HepG2 (cell line): ENCODE results near the gene PKD1L1. TPM values are rescaled to one million over a fixed set of nuclear protein-coding genes. Genes with fewer than 3 reads are reported as not detected.

Experiments
- ATAC-seq: fragments of 200-7000 bp; cut with Tn5 transposase; 3 replicates; pipeline ENCODE4 v1.9.1; 2020; ENCODE audit warnings: mild to moderate bottlenecking, moderate library complexity
- BruUV-seq: library from RNA; stranded (reverse); fragments of 400-500 nt; replicated peaks from 2 replicates; lab custom pipeline; 2021; lab: Mats Ljungman, UMichigan
- CTCF ChIA-PET: fragments of 300-600 bp; formaldehyde crosslinking; extraction: SDS; loops from one replicate; lab custom pipeline; 2021; ENCODE audit warnings: low total read pairs, inconsistent platforms, low intra/inter-chr PET ratio; lab: Yijun Ruan, JAX
- POLR2A ChIA-PET: fragments of 350-600 bp; sonication (Branson Sonifier 250); formaldehyde crosslinking; loops from one replicate; lab custom pipeline; 2020; ENCODE audit warnings: antibody characterized with exemption, inconsistent platforms; lab: Yijun Ruan, JAX
- DNase-seq: peaks from one replicate; pipeline ENCODE4 v3.0.0-alpha.2; 2015; ENCODE audit warnings: low spot score
- FAIRE-seq: peaks from 3 replicates; lab custom pipeline; 2011; peaks lifted over from hg19 to GRCh38; lab: Jason Lieb, UNC
- H2AFZ ChIP-seq: one replicate; pipeline ENCODE4 v1.6.1; 2011; ENCODE audit warnings: low read length, inconsistent platforms
- H3K27ac ChIP-seq: fragments of 300-600 bp; 3 replicates; pipeline ENCODE4 v1.8.0; 2011; ENCODE audit warnings: mixed run types, mild to moderate bottlenecking, mixed read lengths, low read length, inconsistent platforms; ENCODE audit not compliant: insufficient read depth; ENCODE audit errors: extremely low read length
- H3K27me3 ChIP-seq, 2 experiments: fragments of 200-600 bp in 1 of 2; 2 replicates in 1 of 2; 3 replicates in 1 of 2; pipeline versions ENCODE4 v1.6.0 to v1.8.0; 2011; ENCODE audit warnings: low read length in 2 of 2, mild to moderate bottlenecking in 2 of 2, moderate library complexity in 2 of 2, inconsistent platforms in 1 of 2; ENCODE audit not compliant: insufficient read depth in 2 of 2, control insufficient read depth in 1 of 2
- H3K36me3 ChIP-seq, 2 experiments: fragments of 200-600 bp in 1 of 2; replicated peaks in 1 of 2; 2 replicates in 1 of 2; 3 replicates in 1 of 2; pipeline versions ENCODE4 v1.5.1 to v1.8.0; 2011; ENCODE audit warnings: low read length in 2 of 2, inconsistent platforms in 1 of 2; ENCODE audit not compliant: insufficient read depth in 2 of 2, control insufficient read depth in 1 of 2
- H3K4me1 ChIP-seq: 2 replicates; pipeline ENCODE4 v1.5.1; 2012; ENCODE audit warnings: low read length, inconsistent platforms; ENCODE audit not compliant: insufficient read depth
- H3K4me2 ChIP-seq: 2 replicates; pipeline ENCODE4 v1.6.0; 2011; ENCODE audit warnings: low read depth, low read length, inconsistent platforms
- H3K4me3 ChIP-seq, 3 experiments: fragments of 200-600 bp in 1 of 3; sonication (generic), shearing (Covaris generic) in 1 of 3; replicated peaks in 1 of 3; 2 replicates each; pipeline ENCODE4 v1.5.1; 2011 to 2016; ENCODE audit warnings: low read length in 3 of 3, inconsistent platforms in 2 of 3, low read depth in 2 of 3, mild to moderate bottlenecking in 2 of 3, control low read depth in 1 of 3, mixed read lengths in 1 of 3; ENCODE audit not compliant: insufficient read depth in 1 of 3
- H3K79me2 ChIP-seq: one replicate; pipeline ENCODE4 v1.6.1; 2011; ENCODE audit warnings: low read length, inconsistent platforms; ENCODE audit not compliant: insufficient read depth
- H3K9ac ChIP-seq: 2 replicates; pipeline ENCODE4 v1.6.0; 2011; ENCODE audit warnings: mild to moderate bottlenecking, low read depth, low read length, inconsistent platforms; ENCODE audit not compliant: insufficient read depth
- H3K9me3 ChIP-seq: 2 replicates; pipeline ENCODE4 v1.5.1; 2012; ENCODE audit warnings: mild to moderate bottlenecking, low read length
- H4K20me1 ChIP-seq: 2 replicates; pipeline ENCODE4 v1.6.0; 2011; ENCODE audit warnings: inconsistent platforms, mild to moderate bottlenecking, low read length, moderate library complexity; ENCODE audit not compliant: insufficient read depth
- ARNT2 ChIP-seq: sonication (generic); formaldehyde crosslinking; IDR thresholded peaks from 2 replicates; pipeline ENCODE4 v1.8.0; 2022; ENCODE audit warnings: mild to moderate bottlenecking, low read depth, missing genetic modification reagents, moderate library complexity
- MED1 ChIP-seq: sonication (generic); formaldehyde crosslinking; IDR thresholded peaks from 2 replicates; pipeline ENCODE4 v1.4.0; 2020; ENCODE audit warnings: missing genetic modification reagents
- RBFOX2 ChIP-seq: fragments of 200-400 bp; formaldehyde crosslinking; IDR thresholded peaks from 2 replicates; pipeline ENCODE4 v1.6.1; 2017; ENCODE audit warnings: low read depth, mild to moderate bottlenecking, low read length
- REL ChIP-seq: sonication (generic); formaldehyde crosslinking; conservative IDR thresholded peaks from 2 replicates; pipeline ENCODE4 v1.8.0; 2022; ENCODE audit warnings: mild to moderate bottlenecking, missing genetic modification reagents, moderate library complexity
- SP5 ChIP-seq: IDR thresholded peaks from 2 replicates; pipeline ENCODE4 v1.6.1; 2016; ENCODE audit warnings: low read depth, borderline replicate concordance
- ZNF264 ChIP-seq: sonication (generic); formaldehyde crosslinking; IDR thresholded peaks from 2 replicates; pipeline ENCODE4 v1.4.0; 2020; ENCODE audit warnings: missing genetic modification reagents
- ZNF644 ChIP-seq: IDR thresholded peaks from 2 replicates; pipeline ENCODE4 v1.6.1; 2016; ENCODE audit warnings: low read depth
- WGBS: methylation state at CpG from one replicate; pipeline ENCODE4 v1.1.6; 2017; ENCODE audit warnings: low lambda C conversion rate; 5-methylcytosine and 5-hydroxymethylcytosine counted together
- in situ Hi-C: cut with HindIII; loops from 2 replicates; pipeline ENCODE4 v1.10.0; 2017; ENCODE audit warnings: low pct_unique_long_range_greater_than_20kb; ENCODE audit not compliant: extremely low pct_ligation_motif_present
- intact Hi-C: fragments of 100-400 bp; cut with micrococcal nuclease; formaldehyde crosslinking; loops from one replicate; pipeline ENCODE4 v1.10.0; 2022; ENCODE audit not compliant: unreplicated experiment
- polyA plus RNA-seq, 8 experiments: library from polyadenylated mRNA; depleted of rRNA in 3 of 8; stranded (reverse) in 7 of 8; unstranded in 1 of 8; fragments of >200 nt; fragmentation: Illumina TruSeq in 4 of 8; extraction: Trizol in 4 of 8; gene quantifications; 2 replicates each; pipeline versions ENCODE4 v1.2.1 to v1.2.3, GENCODE V29; 2011 to 2016; ENCODE audit warnings: low read depth in 4 of 8, missing spikeins in 1 of 8, mixed read lengths in 1 of 8; ENCODE audit not compliant: insufficient read depth in 1 of 8
- total RNA-seq, 5 experiments: library from RNA; depleted of rRNA; stranded (reverse); fragments of >200 nt; fragmentation: Illumina TruSeq; extraction: Trizol; gene quantifications; 2 replicates each; pipeline ENCODE4 v1.2.3, GENCODE V29; 2016; ENCODE audit warnings: low read depth in 1 of 5

PKD1L1 gene
- total and polyA plus RNA-seq, 2 of the 13 experiments (the other 11 are each of a cell fraction or from before 2014, with no cell fraction given): 0.01 TPM; not detected in 1

DNA sequence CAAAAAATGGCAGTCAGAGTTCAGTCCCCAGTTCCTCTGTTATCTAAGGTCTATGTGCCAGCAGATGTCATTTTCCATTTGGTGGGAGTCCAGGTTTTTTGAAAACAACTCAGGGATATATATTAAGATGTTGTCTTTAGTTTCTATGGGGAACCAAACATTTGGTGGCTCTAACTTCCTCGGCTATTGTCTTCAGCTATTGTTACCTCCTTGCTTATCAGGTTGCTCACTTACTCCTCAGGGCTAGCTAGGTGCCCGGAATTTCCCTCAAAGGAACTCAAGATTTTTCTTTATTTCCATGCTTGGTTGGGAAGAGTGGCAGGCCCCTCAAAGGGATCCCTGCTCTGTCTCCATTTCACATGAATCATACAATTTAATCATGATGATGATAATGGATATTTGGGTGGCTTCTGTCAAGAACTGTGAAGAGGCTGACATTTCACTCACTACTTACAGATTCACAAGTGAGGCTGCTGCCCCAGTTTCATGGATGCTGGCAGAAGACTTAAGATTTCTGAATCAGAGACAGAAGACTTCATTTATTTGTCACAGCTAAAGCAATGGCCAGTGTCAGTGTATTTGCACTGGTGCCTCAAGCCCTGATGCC lies 182.8 kb downstream of the PKD1L1 start (continued):
- no peak for TF ChIP-seq ZNF264 (CRISPR knock-in tag)
- TF ChIP-seq SP5 (CRISPR knock-in tag): no peak
- no peak for TF ChIP-seq ZNF644

DNA sequence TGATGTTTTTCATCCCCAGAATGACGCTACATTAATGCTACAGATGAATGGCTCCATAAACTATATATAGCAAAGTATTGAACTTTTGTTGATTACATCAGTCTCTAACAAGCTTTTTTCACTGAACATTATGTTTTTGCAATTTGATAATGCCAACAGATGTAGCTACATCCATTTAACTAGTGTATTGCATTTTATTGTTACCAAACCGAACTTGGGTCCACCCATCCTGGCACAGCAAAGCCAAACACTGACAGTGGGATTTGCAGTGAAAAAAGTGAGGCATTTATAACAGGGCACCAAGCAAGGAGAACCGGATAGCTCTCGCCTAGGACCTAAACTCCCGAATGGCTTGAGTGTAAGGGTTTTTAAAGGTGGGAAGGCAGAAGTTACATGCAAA lies 183.5 kb downstream of the PKD1L1 start:
- no peaks in the 10 kb centered on the region for H3K79me2 ChIP-seq
- H3K4me2 ChIP-seq: no peak overlapping the region

More for the DNA sequence above, 183.5 kb downstream of the PKD1L1 start:
- DNase-seq (no peak), FAIRE-seq (no peak), ATAC-seq (no peak)
- Histone ChIP-seq H3K4me3 (no peak overlapping the region), H3K27ac (peak overlapping the region; percentile 75), H3K9me3 (no peaks in the 10 kb centered on the region), H3K4me1 (peaks cover 63% of the 10 kb centered on the region), H2AFZ (no peak overlapping the region), H3K9ac (peak overlapping the region; percentile 42; the same call in 1 of the 2 replicates), H3K27me3 (no peaks in the 10 kb centered on the region), H3K36me3 (no peaks in the 10 kb centered on the region), H4K20me1 (no peaks in the 10 kb centered on the region)
- BruUV-seq: no TSS peak
- in situ Hi-C loops (no loop called here), intact Hi-C loops (no loop called here)
- ChIA-PET POLR2A (interaction anchor here (2.1 to 5.0 kb wide), 6 partner anchors 11 to 194 kb away, joined by 9 to 167 read pairs (median 21); no protein-coding TSS in a partner anchor), CTCF (no interaction called here)
- TF ChIP-seq RBFOX2 (peak; percentile 32; the same call in 1 of the 2 replicates), REL (no peak), ARNT2 (CRISPR knock-in tag) (no peak), MED1 (CRISPR knock-in tag) (0 out of 2 replicates have a peak, but pooled peaks have one; percentile 21)
- 97% methylated on average over 5 of the region's 5 CpGs for WGBS
